H4 (cell line): ENCODE measurements around the gene ZKSCAN5. TPM values are rescaled to one million over a fixed set of nuclear protein-coding genes. Genes with fewer than 3 reads are reported as not detected.
"Not testable (repeated sequence)": the region's sequence is repeated elsewhere in the genome, so short reads cannot be mapped to it uniquely, and the experiment has no call there.

ENCODE experiments used
- DNase-seq: peaks from one replicate; pipeline ENCODE4 v3.0.0-alpha.2; 2015; ENCODE audit warnings: low spot score
- total RNA-seq: library from RNA; depleted of rRNA; stranded (reverse); fragments of >200 nt; shearing (Covaris generic); gene quantifications from 2 replicates; pipeline ENCODE4 v1.2.3, GENCODE V29; 2014

Gene ZKSCAN5
- total RNA-seq, 1 experiment from 2014 or later = 13.6 TPM

- DNase-seq = no peak
Observed at GRCh38 chr7:99497766-99498545, 6.5 kb upstream of the ZKSCAN5 start.

- DNase-seq = no peak
Observed at GRCh38 chr7:99498546-99498944, 5.9 kb upstream of the ZKSCAN5 start.

DNA sequence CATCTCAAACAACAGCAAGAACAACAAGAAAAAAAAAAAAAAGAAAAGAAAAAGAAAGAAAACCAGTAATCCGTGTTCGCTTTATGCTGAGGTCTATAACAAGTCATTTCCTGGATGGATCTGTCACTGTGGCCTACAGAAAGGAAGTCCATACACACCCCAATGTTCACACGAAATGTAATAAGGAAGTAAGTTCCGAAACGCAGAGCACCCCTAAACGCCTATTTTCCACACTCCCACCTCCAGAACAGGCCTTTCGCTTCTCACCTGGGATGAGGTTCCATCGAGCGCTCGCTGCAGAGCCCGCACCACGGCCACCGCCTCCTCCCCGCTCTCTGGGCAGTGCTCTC, 5.1 kb upstream of the ZKSCAN5 start:
- no peak for DNase-seq

DNA sequence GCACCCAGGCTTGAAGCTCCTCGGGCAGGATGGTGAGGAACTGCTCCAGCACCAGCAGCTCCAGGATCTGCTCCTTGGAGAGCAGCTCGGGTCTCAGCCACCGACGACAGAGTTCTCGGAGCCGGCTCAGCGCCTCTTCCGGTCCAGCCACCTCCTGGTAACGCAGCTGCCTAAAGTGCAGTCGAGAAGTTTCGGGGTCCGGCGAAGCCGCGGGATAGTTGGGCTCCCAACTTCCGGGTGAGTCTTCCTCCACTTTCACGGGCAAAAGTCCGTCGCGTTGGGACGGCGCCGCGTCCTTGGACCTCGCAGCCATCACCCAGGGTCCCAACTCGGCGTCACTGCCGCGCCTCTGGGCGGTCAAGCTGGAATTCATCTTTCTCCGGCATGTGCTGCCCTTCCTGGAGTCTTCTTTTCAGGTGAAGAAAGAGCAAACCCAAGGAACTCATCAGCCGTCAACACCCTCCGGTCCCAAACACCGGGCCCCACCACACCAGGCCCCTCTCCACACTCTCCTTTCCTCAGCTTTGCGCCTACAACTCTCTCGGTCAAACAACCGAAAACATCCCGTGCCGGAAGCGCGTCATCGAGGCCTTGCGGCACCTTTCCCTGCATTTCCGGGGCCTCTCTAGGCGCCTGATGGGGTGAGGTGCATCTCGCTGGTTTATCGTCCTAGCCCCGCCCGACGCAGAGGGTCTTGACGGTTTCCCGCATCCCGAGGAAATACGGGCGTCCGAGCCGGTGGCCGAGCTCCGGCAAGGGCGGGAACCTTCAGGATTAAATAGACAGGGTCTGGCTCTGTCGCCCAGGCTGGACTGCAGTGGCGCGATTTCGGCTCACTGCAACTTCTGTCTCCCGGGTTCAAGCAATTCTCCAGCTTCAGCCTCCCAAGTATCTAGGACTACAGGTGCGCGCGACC, 4.5 kb upstream of the ZKSCAN5 start, which contains the start of gene ZNF394:
Gene ZNF394, minus strand, starts transcription at position 561 of the 916 bp plus-strand sequence. Its CDS starts 188 bp downstream, at position 373.
- peak; percentile 91 for DNase-seq

DNA sequence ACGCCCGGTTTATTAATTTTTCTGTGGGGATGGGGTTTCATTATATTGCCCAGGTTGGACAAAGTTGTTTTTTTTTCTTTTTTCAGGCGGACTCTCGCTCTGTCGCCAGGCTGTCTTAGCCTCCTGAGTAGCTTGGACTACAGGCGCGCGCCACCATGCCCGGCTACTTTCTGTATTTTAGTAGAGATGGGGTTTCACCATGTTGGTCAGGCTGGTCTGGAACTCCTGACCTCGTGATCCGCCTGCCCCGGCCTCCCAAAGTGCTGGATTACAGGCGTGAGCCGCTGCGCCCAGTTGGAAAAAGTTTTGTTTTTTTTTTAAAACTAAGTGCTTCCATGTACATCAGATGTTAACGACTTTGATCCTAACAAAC, 3.8 kb upstream of the ZKSCAN5 start:
- no peak for DNase-seq

DNA sequence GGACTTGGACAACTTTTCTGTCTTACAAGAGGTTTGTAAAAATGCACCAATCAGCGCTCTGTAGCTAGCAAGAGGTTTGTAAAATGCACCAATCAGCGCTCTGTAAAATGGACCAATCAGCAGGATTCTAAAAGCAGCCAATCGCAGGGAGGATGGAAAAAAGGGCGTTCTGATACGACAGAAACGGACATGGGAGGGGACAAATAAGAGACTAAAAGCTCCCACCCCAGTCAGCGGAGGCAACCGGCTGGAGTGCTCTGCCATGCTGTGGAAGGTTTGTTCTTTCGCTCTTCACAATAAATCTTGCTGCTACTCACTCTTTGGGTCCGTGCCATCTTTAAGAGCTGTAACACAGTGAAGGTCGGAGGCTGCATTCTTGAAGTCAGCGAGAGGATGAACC, 3.2 kb upstream of the ZKSCAN5 start:
- not testable (repeated sequence) for DNase-seq

DNA sequence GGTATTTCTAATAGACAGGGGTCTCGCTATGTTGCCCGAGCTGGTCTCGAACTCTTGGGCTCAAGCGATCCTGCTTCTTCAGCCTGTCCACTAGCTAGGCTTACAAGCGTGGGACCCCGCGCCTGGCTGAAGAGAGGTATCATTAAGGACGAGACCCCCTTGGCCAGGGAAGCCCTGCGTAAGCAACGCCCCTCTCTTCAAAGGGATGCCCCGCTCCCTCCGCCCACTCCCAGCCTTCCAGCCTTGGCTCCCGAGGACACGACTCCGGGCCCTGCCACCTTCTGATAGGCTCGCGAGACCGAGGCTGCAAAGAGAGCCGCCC, 220 bp upstream of the ZKSCAN5 start:
- DNase-seq = no peak

GRCh38 chr7:99505324-99505662, 831 bp downstream of the ZKSCAN5 start:
- no peak for DNase-seq

GRCh38 chr7:99514050-99514449, 9.6 kb downstream of the ZKSCAN5 start:
- no peak for DNase-seq

- no peak for DNase-seq
Observed at GRCh38 chr7:99521399-99521798, 16.9 kb downstream of the ZKSCAN5 start.

GRCh38 chr7:99525713-99526440, 21.4 kb downstream of the ZKSCAN5 start:
- no peak for DNase-seq

DNA sequence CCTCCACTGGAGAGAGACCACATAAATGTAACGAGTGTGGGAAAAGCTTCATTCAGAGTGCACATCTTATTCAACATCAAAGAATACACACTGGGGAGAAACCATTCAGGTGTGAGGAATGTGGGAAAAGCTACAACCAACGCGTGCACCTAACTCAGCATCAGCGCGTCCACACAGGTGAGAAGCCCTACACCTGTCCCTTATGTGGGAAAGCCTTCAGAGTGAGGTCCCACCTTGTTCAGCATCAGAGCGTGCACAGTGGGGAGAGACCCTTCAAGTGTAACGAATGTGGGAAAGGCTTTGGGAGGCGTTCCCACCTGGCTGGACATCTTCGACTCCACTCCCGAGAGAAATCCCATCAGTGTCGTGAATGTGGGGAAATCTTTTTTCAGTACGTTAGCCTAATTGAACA, 26.9 kb downstream of the ZKSCAN5 start:
- DNase-seq = no peak

DNA sequence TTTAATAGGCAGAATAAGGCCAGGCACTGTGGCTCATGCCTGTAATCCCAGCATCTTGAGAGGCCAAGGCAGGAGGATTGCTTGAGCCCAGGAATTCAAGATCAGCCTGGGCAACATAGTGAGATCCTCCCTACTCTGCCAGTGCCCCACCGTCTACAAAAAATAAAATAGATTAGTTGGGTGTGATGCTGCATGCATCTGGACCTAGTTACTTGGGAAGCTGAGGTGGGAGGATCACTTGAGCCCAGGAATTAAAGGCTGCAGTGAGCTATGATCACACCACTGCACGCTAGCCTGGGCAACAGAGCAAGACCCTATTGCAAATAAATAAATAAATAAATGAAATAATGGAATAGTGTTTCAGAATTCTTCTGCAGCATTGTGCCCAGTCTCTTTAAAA, 31.2 kb downstream of the ZKSCAN5 start:
- no peak for DNase-seq

DNA sequence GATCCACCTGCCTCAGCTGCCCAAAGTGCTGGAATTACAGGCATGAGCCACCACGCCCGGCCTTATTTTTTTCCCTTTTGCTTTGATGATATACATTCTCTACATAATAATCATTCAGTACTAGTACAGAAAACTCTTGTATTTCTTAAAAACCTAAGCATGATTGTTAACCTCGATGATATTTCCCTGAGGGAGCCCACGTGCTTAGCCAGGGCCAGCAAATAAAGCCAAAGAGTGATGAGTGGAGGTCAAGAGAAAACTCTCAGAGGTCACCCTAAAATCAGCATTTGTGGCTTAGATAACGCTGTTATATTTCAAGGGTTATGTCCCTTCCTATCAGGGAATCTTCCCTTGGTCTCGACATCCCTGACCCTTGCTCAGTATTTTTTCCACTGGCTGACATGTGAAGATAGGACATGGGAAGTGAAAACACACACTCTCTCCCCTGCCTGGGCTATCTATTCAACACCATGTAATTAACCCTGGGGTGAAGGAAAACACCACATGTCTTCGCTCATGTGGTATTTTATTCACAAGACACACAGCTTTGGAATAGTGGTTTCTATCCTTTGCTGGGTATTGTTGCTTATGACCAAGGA, 34.9 kb downstream of the ZKSCAN5 start:
- DNase-seq = no peak

DNA sequence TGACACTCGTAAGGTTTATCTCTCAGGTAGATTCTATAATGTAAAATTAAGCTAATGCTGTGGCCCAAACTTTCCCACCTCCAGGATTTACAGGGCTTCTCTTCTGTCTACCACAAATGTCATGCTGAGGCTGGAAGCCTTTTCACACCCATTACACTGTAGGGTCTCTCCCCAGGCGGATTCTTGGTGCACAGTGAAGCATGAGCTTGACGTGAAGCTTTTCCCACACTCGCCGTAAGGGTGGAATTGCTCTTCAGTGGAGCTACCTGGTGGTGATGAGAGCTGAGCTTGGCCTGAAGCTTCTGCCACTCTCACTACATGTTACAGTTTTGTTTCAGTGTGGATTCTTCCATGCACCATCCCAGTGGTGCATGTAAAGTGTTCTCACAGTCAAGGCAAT, 36.1 kb downstream of the ZKSCAN5 start:
- DNase-seq = no peak

GRCh38 chr7:99541212-99541611, 36.8 kb downstream of the ZKSCAN5 start:
- DNase-seq = no peak

- DNase-seq = no peak
Observed at GRCh38 chr7:99543081-99543671, 38.7 kb downstream of the ZKSCAN5 start.

GRCh38 chr7:99543916-99544315, 39.5 kb downstream of the ZKSCAN5 start:
- no peak for DNase-seq

DNA sequence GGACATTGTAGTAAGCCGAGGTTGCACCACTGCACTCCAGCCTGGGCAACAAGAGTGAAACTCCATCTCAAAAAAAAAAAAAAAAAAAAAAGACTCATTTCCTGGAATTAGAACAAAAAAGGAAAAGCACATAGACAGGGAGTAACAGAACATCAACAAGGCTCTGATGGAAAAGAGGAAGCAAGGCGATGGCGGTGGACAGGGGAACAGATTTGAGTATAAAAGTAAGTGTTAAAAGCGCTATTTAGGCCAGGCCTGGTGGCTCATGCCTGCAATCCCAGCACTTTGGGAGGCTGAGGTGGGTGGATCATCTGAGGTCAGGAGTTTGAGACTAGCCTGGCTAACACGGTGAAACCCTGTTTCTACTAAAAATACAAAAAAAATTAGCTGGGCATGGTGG, 40.8 kb downstream of the ZKSCAN5 start:
- not testable (repeated sequence) for DNase-seq

DNA sequence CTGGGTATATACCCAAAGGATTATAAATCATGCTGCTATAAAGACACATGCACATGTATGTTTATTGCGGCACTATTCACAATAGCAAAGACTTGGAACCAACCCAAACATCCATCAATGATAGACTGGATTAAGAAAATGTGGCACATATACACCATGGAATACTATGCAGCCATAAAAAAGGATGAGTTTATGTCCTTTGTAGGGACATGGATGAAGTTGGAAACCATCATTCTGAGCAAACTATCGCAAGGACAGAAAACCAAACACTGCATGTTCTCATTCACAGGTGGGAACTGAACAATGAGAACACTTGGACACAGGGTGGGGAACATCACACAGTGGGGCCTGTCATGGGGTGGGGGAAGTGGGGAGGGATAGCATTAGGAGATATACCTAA, 45.1 kb downstream of the ZKSCAN5 start:
- not testable (repeated sequence) for DNase-seq

DNA sequence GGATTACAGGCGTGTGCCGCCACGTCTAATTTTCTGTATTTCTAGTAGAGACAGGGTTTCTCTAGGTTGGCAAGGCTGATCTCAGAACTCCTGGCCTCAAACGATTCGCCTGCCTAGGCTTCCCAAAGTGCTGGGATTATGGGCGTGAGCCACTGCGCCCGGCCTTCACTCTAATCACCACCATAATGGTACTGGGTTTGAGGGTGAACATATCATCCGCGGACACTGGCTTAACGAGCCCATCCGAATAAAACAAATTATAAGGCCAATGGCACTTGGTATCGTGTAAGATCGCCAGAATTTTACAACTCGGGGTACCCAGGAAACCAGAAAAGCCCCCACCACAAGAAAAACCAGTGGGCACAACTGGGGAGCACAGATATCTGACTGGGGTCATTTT, 46.9 kb downstream of the ZKSCAN5 start:
- no peak for DNase-seq
